Stimulated activated CD4-positive, alpha-beta T cell treated with anti-CD3 and anti-CD28 coated beads, Interleukin-1b, Interleukin-23, amount 100 ng/mL, for 1 hour (primary cell): ENCODE measurements around the gene RIMBP2.
"Not testable (repeated sequence)": the region's sequence is repeated elsewhere in the genome, so short reads cannot be mapped to it uniquely, and the experiment has no call there.

ENCODE experiments used
- DNase-seq, 2 donors: peaks; one replicate each; pipeline ENCODE4 v3.0.0-alpha.2; 2020; ENCODE audit warnings: low read depth in 2 of 2

RIMBP2 gene

DNA sequence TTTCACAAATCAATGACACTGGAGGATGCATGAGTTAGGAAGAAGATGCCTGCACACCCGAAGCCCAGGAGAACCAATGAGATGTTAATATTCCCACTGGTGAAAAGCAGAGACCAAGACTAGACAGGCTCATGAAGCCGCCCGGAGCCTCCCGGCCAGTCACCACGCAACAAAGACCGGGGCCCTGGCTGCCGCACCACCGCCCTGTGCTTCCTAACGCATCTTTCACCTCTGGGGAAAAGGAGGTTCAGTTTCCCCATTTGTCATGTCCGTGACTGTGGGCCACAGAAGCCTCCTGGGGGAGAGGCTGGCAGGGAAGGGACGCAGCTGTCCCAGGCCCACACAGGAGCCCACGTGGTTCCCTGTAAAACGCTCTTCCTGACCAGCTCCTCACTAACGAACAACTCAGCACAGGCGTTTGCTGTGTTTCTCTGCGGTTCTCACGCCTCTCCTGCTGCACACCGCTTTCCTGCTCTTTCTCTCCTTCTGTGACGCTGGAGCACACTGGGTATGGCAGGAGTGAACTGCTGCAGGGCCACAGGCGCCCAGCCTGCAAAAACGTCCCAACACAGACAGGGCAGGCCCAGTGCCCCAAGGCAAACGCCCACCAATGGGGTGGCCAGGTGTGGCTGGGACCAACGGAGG, 10.8 kb downstream of the RIMBP2 start:
- no peak for DNase-seq

DNA sequence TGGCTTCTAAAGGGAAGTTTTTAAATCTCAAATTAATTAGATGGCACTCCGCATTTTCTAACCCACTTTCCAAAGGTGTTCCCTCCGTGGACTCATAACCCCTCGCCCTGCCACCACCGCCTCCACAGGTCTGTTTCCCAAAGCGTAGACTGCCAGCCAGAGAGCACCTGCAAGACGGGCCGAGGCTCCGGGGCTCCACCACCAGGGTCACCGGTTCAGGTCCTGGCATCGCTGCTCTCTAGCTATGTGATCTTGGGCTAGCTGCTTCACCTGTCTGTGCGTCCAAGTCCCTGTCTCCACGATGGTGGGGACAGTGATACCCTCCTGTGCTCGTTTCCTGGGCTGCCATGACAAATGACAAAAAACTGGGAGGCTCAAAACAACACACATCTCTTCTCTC, 11.5 kb downstream of the RIMBP2 start:
- DNase-seq: no peak

DNA sequence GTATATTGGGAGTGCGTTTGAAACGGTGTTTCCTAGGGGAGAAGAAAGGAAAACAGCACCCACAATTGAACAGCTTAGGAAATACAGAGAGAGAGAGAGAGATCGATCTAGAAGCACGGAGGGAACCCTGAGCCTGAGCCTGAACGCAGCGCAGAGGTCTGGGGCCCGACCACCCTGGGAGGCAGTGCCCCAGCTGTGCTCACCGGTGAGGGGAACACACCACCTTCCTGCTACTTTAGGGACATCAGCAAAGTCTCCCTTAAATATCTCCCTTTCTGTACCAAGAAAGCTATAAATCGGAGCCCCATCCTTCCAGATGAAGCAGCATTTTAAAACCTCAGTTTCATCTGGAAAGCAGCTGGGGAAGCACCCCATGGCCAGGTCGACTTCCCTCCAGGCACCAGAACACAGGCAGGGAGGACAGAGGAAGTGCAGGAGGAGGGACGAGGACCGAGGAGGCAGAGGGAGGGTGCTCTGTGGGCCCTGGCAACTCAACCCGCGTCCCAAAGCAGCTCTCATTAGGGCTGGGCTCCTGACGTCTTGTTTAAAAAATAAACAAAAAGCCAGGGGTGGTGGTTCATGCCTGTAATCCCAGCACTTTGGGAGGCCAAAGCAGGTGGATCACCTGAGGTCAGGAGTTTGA, 12.2 kb downstream of the RIMBP2 start:
- DNase-seq: no peak

DNA sequence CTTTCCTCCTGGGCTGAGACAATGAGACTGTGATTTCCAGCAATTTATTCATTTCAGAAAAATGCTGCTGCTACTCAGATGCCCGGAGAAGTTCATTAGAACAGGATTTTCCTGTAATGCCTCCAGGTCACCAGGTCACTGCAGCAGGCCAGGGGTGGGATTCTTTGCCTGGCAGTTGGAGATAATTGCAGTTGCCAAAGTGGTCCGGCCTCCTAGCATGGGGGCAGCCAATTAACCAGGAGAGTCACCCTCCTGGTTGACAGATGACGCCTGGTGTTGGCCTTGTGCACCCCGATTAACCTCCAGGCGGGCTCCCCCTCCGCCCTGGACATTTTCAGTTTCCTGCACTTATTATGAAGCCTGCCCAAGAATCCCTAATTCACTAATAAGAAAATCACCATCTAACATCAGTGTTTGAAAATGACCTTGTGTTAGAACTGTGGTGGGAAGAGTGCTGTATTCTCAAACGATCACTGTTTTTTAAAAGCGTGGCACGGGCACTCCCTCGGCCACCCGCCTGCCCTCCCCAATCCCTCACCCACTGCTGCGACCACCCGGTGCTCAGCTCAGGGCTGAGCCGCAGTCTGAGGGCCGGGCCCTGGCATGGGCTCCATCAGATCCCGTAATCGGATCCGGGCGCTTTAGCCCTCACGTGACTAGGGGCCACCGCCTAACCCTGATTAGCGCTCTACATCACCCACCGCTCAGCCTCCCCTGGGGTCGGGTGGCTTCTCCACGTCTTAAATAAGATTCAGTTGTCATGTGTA, 12.9 kb downstream of the RIMBP2 start:
- no peak for DNase-seq

DNA sequence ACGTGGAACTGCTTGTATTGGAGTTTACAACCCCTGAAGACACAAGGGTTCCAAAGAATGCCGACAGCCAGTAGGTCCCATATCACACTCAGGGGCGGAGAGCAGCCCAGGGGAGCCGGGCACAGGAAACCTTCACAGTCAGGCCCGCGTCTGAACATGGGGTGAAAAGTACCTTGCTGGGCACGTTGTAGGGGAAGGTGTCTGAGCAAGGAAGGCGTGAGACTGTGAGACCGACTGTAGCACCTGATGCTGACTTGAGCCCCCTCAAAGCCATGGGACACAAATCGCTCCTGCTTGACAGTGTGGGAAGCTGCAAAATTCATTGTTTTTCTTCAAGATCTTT, 14.7 kb downstream of the RIMBP2 start:
- DNase-seq: no peak

DNA sequence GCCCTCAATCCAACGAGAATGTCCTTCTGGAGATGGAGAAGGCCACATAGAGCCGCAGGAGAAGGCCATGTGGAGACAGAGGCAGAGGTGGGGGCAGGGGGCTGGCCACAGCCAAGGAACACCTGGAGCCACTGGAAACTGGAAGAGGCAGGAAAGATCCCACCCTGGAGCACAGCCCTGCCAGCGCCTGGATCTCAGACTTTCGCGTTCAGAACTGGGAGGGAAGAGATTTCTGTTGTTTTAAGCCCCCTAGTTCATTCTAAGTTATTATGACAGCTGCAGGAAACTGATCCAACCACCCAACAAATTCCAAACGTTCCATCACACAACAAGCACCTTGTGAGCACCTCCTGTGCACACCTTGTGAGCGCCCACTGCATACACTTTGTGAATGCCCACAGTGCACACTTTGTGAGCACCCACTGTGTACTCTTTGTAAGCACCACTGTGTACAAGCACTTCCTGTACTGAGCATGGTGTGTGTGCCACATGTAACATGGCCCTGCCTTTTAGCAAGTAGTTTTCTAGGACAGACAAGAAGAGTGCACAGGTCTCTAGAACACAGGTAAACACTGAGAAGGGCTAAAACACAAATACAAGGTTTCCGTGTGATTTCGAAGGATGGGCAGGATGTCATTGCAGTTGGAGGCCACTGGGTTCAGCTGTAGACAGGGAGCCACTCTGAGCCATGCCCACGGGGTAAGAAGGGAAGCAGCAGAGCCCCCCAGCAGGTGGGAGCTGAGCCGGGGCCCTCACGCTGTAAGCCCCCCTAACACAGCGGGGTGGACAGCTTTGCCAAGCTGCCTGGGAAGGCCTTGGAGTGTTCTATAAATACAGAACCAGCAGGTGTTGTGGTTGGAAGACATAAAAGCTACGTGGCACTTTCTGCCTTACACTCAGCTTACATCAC, 15.4 kb downstream of the RIMBP2 start:
- DNase-seq: no peak

DNA sequence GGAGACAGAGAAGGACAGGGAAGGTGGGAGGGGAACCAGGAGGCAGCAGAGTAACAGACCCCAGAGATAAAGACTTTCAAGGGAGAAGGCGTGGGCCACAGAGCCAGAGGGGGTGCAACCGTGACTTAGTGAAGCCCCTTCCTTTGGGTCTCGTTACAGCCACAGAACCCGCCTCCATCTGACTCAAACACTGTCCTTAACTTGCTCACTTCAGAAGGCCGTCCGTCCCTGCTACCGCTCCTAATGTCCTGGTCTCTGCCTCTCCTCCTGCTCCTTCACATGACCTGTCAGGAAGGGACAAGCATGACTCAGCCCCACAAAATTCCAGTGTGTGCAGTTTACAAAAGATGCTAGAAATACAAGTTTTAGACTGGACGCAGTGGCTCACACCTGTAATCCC, 18.0 kb downstream of the RIMBP2 start:
- no peak for DNase-seq

DNA sequence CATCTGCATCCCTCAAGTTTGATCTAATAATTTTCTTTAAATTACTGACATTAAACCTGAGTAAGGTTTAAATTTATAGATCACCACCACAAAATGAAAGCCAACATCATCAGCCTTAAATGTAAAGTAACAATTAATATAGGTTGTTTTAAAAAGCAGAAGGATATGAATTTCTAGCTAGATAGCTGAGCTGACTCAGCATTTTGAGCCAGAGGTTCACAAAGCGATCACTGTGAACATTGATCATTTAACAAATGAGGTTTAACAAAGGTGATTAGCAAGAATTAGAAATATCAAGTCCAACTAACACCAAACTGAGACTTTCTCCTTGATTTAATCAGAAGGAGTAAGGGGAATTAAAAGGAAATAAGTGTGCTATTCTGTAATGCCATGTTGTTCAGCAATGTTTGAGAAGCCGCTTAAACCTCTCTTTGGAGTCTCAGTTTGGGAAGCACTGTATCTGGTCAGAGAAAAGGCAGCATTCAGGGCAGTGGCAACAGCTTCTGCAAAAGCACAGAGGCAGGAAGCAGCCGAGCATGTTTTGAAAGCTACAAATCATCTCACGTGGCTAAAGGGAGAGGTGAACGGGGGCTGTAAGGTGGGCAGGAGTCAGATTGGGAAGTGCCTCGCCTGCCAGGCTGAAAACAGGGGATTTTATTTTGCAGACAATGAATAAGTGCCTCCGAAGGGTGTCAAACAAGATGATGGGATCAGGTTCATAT, 19.6 kb downstream of the RIMBP2 start:
- no peak for DNase-seq

DNA sequence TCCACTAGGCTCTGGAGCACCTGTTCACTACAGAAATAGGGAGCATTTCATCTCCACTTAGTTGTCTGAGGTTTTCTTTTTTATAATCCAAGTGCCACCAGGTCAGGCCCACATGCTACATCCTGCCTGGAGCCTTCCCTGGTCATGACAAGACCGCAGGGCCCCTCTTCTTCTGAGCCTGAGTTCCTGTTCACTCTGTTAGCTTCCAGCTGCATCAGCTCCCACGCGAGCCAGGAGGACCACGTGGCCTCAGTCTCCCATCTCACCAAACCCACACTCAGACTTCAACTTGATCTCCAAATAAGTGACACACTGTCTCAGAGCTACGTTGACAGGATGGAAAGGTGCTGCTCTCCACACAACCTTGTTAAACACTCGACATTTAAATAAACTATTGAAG, 21.0 kb downstream of the RIMBP2 start:
- no peak for DNase-seq

DNA sequence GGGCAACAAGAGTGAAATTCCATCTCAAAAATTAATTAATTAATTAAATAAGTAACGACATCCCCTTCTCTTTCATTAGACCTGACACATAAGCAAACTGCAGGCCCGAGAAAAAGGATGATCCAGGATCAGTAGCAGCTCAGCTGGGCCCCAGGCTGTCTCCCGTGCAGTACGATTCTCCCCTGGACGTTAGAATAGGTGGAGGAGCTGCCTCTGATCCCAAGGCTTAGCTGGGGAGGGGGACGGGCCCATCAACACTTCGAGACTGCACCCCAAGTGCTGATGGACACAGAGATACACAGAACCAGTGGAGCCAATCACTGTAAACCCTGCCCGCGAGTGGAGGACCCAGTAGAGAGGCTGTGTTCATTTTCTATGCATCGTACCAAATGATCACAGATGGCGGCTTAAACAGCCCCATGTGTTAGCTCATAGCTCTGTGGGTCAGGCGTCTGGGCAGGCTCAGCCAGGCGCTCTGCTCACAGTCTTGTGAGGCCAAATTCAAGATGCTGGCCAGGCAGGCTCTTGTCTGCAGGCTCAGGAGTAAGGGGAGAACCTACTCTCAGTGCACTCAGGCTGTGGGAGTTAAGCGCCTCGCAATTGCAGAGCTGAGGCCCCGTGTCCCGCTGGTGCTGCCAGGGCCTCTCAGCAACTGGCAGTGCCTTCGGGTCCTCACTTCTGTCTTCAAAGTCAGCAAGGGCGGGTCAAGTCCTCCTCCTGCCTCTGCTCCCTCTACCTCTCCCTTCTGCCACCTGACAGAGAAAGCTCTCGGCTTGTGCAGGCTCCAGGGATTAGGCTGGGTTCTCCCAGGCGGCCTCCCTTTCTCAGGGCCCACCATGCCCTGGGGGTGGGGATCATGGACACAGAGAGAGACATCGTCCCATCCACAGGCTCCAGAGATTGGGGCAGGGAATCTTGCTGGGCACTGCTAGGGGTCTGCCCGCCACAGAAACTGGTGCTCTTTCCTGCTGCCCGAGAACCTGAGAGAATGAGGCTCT, 26.4 kb downstream of the RIMBP2 start:
- no peak for DNase-seq

DNA sequence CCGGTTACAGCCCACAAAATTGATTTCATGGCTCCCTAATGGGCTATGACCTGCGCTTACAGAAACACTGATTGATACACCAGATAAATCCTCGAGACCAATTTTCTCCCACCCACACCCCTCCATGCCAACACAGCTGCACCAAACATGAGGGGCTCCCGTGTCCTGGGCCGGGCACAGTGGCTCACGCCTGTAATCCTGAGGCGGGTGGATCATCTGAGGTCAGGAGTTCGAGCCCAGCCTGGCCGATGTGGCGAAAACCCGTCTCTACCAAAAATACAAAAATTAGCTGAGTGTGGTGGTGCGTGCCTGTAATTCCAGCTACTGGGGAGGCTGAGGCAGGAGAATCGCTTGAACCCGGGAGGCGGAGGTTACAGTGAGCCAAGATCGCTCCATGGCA, 27.1 kb downstream of the RIMBP2 start:
- DNase-seq: not testable (repeated sequence)

DNA sequence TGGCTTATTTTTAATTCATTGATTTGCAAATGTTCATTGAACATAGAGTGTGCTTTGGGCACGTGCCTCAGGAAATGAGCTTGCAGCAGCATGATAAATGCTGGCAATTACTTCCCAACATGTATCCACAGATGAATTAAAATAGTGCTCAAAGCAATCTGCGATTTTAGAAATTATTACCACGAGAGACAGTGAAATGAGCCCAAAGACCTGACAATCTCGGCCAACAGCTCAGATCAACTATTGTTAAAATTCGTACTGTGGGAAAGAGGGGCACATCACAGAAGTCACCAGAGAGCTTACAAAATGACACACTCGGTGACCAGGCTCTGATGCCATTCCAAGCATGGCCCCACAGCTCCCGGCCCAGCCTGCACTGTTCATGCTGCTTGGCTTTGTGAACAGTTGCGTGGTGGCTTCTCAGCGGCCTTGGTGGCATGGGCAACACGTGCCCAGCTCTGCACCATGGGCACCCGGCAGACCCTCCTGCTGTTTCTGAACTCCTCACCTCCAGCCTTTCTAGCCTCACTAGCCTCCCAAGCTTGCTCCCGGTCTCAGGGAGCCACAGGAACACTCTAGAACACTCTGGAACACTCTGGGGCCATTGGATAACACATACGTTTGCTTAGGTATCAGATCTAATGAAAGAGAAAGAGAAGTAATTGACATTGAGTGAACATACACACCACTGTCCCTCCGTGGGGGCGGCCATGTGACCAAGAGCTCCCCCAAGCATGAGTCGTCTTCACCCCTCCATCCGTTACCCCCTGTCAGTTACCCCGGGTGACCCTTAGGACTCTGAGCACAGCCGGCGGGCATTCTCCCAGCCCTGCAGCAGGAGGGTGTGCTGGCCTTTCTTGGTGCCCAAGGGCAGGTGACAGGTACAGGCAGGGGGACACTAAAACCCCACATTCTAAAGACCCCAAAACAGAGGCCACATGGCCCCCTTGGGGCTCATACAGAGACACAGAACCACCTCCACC, 28.0 kb downstream of the RIMBP2 start:
- no peak for DNase-seq

DNA sequence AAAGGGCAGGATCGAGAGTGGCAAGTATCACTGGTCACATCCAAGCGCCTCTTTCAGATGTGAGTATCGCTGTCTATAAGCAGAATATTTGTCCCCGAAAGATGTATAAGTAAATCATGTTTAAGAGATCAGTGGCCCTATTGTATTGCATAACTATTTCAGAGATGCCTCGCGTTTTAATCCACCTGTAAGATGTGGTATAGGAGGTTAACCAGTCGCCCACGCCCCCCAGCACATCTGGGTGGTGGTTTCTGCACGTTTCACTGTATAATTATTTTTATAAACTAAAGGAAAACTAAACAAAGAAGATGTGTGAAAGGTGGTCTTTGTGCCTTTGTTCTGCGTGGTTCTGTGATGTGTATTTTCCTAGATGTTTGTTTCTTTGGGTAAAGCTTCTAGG, 28.9 kb downstream of the RIMBP2 start:
- no peak for DNase-seq

DNA sequence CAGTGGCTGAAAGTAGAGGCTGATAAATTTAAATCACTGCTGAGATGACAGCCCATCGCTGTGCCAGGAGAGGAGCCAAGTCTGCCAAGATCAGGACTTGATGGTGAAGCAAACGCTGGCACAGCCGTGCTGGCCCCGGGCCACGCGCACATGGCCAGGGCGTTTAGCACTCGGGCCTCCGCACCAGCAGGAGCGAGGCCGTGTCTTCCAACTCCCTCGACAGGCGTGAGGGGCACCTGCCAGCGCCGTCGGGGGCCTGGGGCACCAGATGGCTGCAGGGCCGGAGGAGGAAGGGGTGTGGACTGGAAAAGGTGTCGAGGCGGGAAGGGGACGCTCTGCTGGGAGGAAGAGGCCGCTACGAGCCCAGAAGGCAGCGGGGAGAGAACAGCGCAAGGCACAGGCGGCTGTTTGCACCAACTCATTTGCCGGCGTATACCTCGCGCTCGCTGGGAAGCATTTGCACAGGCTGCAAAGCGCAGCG, 29.5 kb downstream of the RIMBP2 start:
- DNase-seq: no peak

DNA sequence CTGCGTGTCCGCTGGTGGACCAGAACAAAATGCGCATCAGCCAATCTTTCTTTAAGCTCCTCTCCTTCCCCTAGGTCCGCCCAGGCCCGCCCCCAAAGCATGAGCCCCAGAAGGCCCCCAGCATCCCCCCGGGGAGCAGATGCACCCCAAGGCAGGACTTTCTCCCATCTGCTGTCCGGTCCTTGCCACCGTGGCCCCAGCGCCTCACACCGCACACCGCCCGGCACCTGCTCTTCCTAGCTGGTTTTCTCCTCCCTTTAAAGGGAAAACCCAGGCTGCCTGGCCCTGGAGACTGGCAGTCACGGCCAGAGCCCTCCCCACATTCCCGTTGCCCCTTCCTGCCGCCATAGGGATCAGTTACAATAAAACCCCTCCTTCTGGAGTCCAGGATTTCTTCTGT, 30.2 kb downstream of the RIMBP2 start:
- no peak for DNase-seq

DNA sequence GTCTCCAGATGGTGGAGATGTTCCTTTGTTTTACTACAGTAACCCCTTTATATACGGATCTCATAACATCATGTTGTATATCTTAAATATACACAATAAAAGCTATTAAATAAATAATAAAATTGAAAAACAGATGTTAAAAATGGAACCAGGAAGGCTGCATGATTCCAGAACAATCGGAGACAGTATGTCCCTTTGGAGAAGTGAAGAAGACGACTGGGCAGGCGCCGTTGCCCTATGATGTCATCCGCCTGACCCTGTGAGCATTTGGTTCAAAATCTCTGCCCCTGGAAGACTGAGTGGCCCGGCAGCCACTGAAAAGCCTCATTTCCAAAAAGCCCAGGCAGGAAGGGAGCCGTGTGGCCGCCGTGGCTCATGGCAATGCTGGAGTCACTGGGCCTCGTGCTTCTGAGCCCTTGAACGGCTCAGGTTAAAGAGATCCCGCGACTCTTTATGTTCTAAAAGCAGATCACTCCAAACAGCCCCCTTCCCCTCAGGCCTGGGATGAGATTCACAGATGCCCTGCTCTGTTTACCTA, 30.8 kb downstream of the RIMBP2 start:
- no peak for DNase-seq

DNA sequence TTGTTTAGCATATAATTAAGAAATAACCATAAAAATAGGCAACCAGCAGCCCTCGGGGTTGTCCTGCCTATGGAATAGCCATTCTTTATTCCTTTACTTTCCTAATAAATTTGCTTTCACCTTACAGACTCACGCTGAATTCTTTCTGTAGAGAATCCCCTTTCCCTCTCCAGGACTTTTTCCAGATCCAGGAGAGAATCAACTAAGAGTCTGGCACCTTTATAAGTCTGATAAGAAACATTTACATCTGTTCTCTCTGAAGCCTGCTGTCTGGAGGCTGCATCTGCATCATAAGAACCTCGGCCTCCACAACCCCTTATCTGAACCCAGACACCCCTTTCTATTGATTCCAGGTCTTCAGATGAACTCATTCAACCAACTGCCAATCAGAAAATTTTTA, 32.3 kb downstream of the RIMBP2 start:
- no peak for DNase-seq

DNA sequence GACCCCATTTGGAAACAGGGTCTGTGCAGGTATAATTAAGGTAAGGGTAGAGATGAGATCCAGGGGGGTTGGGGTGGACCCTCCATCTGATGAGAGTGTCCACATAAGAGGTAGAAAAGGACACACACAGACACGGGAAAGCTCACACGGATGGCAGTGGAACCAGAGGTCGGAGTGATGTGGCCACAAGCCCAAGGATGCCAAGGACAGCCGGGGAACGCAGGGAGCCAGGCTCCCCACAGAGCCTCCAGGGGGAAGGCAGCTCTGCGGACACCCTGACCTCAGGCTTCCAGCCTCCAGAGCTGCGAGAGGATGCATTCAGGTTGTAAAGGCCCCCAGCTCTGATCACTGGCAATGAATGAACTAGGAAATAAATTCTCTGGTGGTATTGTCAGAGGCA, 33.0 kb downstream of the RIMBP2 start:
- DNase-seq: no peak
